Measurements from ENCODE around the gene PGAP1.
"Not testable (repeated sequence)": the region's sequence is repeated elsewhere in the genome, so short reads cannot be mapped to it uniquely, and the experiment has no call there.

Gene PGAP1

GRCh38 chr2:196944570-196944969, 18.1 kb upstream of the PGAP1 start:
- no peak for DNase-seq

GRCh38 chr2:196941398-196942078, 15.0 kb upstream of the PGAP1 start:
- no peak for DNase-seq

GRCh38 chr2:196939371-196939770, 12.9 kb upstream of the PGAP1 start:
- no peak for DNase-seq

GRCh38 chr2:196935432-196935831, 8.9 kb upstream of the PGAP1 start:
- no peak for DNase-seq

- DNase-seq, result no peak
Measured at GRCh38 chr2:196934672-196935071, 8.2 kb upstream of the PGAP1 start.

DNA sequence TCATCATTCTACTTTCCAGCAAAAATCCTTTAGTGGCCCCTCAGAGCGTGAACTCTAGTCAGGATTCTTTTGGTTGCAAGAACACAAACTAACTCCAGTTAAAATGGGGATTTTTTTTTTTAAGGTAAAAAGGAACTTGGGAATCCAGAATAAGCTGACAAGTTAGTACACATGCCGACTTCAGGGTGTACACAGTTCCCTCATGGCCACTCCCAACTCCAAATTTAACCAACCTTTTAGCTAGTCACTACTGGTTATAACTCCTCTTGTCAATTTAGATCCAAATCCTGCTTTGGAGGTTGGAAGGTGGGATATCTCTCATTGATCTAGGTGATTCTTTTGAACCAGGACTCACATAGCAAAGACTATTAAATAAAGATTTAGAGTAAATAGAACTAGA, 5.0 kb upstream of the PGAP1 start:
- no peak for DNase-seq

GRCh38 chr2:196927376-196928225, 1.1 kb upstream of the PGAP1 start:
- no peak for DNase-seq

DNA sequence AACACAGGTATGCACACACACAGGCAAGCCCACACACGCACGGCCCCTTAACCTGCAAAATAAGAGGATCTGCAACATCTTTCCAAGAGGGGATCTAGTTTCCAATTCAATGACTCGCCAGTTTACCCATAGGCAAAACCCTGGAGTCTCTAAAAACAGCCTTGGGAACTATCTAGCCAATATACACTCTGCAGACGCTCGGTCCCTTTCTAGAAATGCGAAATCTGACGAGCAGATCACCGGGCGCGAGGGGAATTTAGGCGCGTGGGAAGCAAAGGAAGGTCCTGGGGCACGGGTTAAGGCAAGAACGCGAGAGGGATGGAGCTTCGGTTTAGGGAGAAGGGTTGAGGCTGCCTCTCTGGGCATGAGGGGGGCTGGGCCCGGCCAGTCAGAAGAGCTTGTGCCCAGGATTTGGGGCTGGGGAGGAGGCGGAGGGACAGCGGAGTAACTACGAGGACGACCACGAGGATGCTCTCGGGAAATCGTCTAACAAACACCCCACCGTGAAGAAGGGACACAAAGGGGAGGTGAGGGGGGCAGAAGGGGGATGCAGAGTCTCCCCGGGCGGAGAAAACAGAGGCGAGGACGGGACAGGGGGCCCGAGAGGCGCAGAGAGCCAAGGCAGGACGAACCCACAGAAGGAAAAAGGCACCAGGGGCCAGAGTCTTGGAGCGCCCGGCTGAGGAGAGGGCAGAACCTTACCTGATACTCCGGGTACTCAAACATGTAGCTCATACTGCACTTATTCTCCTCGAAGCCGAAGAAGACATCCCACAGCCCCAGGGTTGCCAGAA, 542 bp downstream of the PGAP1 start:
- DNase-seq, result no peak

DNA sequence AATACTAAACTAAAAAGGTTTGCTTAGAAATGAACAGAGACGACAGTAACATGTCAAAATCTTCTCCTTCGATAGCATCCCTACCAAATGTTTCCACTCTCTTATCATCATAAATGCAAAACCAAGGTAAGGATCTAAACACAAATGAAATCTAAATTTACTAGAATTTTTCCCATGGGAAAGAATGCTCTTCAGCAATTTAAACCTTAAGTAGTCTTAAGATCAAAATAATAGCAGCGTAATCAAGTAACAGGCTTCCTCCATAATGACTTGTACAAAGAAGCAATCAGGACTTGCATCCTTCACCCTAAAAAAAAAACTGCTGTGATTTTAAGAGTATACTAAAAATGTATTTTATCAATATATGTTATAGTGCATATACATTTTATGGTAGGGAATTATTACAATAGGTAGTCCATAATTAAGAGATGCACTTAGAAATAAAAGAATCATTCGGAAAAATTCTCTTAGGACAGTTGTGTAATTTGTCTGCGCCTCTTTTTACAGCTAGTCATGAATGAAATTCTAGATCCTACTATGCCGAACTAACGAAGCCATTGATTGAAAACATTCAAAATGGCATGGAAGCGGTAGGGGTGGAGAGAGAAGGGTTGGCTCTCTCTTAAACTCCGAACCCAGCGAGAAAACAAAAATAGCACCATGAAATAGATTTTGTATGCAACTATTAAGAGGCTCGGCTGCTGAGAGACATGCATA, 1.3 kb downstream of the PGAP1 start:
- no peak for DNase-seq

GRCh38 chr2:196924051-196924450, 2.5 kb downstream of the PGAP1 start:
- no peak for DNase-seq

DNA sequence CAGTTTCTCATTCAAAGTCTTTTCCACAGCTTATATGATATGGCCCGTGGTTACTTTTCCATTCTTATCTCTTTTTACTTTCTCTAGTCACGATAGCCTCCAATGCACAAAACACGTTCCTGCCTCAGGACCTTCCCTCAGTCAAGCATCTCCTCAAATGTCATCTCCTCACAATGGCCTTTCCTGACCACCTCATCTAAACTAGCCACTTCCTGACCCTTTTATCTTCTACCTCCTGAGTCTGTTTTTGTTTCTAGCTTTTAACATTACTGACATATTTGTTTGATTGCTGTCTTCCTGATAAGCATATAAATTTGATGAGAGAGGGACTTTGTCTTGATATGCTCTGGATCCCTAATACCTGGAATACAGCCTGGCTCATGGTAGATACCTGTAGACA, 7.6 kb downstream of the PGAP1 start:
- no peak for DNase-seq

DNA sequence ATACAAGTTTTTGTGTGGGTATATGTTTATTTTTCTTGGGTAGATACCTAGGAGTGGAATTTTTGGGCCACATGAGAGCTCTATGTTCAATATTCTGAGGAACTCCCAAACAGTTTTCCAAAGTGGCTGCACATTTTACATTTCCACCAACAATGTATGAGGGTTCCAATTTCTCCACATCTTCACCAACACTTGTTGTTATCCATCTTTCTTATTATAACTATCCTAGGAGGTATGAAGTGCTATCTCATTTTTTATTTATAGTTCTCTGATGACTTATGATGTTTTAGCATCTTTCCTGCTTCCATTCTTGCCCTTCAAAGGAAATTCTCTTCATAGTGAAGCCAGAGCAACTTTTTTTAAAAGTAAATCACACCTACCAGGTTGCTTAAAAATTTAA, 8.7 kb downstream of the PGAP1 start:
- no peak for DNase-seq

- DNase-seq, result no peak
Measured at GRCh38 chr2:196915507-196916189, 10.9 kb downstream of the PGAP1 start.

DNA sequence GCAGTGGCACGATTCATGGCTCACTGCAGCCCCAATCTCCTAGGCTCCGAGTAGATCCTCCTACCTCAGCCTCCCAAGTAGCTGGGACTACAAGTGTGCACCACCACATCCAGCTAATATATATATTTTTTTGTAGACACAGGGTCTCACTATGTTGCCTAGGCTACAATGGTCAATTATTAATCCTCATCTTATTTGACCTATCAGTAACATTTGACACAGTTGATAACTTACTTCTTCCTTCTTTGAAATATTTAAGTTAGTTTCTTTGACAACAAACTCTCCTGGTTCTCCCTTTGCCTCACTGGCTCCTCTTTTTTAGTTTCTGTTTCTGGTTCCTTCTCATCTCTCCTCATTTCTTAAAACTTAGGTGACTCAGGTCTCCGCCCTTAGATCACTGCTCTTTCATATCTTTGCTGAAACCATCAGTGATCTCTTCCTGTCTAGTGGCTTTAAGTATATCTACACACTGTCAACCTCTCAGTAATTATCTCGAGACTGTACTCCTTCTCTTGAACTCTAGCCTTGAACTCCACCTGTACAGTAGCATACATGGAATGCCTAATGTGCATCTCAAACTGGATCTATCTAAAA, 11.5 kb downstream of the PGAP1 start:
- DNase-seq, result no peak

GRCh38 chr2:196913691-196914090, 12.8 kb downstream of the PGAP1 start:
- DNase-seq, result no peak

- not testable (repeated sequence) for DNase-seq
Measured at GRCh38 chr2:196905365-196905764, 21.1 kb downstream of the PGAP1 start.

DNA sequence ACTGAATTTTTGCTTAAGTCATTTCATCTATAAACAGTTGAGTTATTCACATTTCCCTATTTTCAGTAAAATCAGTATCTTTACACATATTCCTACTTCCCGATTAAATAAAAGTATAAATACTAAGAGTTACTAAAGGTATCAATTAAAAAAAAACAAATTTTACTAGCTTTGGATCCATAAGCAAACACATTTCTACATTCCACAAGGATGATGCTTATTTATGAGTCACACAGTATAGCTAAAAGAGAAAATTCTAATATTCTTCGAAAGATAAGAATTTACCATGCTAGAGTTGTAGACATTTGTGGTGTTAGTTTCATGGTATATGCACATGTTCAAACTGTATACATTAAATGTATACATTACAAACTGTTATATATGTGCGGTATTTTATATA, 23.7 kb downstream of the PGAP1 start:
- DNase-seq, result no peak

GRCh38 chr2:196900843-196901242, 25.7 kb downstream of the PGAP1 start:
- no peak for DNase-seq

DNA sequence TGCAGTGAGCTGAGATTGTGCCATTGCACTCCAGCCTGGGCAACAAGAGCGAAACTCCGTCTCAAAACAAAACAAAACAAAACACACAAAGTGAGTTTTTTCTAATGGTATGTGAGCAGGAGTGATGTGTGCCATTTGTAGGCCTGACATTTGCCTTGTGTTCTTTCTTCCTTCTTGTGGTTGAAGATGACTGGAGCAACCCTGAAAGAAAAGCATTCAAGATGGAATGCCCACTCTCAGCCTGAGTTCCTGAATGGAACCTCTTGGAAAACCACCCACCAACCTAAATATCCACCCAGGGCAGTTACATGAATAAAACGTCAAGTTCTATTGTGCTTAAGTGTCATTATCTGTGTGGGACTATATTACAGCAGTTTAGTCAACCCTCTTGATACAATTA, 26.5 kb downstream of the PGAP1 start:
- DNase-seq, result no peak

GRCh38 chr2:196891136-196891535, 35.4 kb downstream of the PGAP1 start:
- no peak for DNase-seq

DNA sequence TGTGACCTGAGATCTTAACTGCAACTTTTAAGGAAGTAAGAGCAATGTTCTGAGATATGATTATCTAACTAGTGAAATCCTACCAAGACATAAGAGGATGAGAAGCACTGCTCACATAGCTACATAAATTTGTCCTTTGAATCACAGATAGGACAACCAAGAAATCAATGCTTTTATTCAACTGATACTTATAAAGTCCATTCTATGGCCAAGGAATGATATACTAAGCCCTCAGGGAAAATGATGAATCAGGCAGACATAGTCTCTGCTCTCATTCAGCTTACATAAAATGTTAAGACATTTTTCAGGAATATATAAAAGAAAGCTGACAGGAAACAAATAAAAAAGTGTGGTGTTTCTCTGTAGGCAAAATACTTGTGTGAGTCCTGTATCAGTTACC, 39.1 kb downstream of the PGAP1 start:
- DNase-seq, result no peak

GRCh38 chr2:196884368-196884767, 42.1 kb downstream of the PGAP1 start:
- DNase-seq, result no peak

Data from activated gamma-delta T cell (primary cell).